HG03575 (cell line): ENCODE data around the gene RLF.

Experiments used
- ATAC-seq: cut with Tn5 transposase; IDR thresholded peaks from one replicate; pipeline ENCODE4 v1.9.1; 2021; ENCODE audit not compliant: unreplicated experiment, insufficient number of reproducible peaks, low FRiP score; ENCODE audit errors: extremely low read depth

The RLF gene

GRCh38 chr1:40264354-40264781 is 103.2 kb downstream of the RLF start:
- ATAC-seq: no peak

- ATAC-seq: no peak
Observed at GRCh38 chr1:40265298-40265697, 104.1 kb downstream of the RLF start.

GRCh38 chr1:40265919-40266318 is 104.7 kb downstream of the RLF start:
- ATAC-seq: no peak

GRCh38 chr1:40266786-40267535 is 105.8 kb downstream of the RLF start:
- no peak for ATAC-seq

DNA sequence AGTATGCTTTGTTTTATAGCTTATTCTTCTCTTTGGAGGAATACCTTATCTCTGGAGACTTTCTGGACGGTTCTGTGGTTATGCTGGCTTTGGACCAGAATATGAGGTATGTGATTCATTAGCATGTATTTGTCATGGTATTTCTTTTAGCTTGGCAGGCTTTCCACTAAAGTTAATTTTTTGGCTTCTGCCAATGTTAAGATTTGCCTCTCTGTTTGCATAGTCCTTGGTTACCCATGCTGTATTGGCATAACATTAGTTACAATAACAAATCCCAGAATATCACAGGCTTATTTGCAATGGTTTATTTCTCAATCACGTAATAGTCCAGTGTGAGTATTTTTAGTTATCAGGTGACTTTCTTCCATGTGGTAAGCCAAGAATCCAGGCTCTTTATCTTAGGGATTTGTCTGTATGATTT is 106.6 kb downstream of the RLF start:
- ATAC-seq: no peak

DNA sequence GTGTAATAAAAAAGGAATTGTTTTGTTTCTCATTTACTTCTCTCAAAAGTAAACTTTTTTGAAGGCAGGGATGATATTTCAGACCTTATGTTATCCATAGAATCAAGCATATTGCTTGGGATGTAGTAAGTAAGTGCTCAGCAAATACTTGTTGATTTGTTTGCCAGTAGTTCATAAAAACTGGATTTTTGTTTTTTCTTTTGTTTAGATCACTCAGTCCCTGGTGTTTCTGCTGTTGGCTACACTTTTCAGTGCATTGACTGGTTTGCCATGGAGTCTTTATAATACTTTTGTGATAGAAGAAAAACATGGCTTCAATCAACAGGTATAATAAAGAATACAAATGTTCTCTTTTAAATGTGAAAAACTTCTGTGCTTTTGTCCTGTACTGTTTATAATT is 107.0 kb downstream of the RLF start:
- no peak for ATAC-seq

GRCh38 chr1:40270152-40270834 is 109.1 kb downstream of the RLF start:
- no peak for ATAC-seq

DNA sequence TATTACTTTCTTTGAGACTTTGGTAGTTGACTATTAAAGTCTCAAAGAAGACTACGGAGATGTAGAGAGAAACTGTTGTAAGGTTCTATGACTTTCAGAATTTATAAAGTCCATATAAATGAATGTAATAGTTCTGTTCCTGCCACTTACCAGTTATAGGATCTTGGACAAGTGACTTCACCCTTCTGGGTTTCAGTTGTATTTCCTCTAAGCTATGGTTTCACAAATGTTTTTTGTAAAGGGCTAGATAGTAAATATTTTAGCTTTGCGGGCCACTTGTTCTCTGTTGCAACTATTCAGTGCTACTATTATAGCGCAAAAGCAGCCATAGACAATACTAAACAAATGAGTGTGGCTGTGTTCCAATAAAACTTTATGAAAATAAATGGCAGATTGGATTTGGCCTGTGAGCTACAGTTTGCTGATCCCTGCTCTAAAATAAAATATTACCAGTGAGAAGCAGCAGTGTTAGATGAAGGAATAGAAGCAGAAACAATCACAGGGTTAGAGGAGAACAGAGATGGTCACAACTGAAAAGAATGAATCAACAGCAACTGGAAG is 111.5 kb downstream of the RLF start:
- no peak for ATAC-seq

DNA sequence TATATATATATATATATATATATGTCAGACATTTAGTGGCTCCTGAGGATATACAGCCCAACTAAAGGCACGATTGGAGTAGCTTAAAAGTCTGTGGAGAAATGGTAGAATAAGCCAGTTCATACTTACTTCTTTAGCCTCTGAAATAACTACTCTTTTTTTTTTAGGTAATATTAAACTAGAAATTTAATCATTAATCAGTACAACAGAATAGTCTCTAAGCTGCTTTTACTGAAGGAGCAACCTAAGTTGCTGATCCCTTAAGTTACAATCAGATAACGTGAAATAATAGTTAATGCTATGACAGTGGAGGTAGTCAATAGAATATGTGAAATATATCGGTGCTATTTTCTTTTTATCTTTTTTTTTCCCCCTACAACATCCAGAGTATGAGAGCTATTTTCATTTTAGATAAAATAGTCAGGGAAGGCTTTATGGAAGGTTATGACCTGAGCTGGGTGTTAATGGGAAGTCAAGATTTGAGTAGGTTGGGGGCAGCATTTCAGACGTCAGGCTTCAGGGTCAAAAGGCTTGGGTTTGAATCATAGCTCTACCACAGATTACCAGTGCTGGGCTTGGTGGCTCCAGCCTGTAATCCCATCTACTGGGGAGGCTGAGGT is 112.5 kb downstream of the RLF start:
- ATAC-seq: no peak

DNA sequence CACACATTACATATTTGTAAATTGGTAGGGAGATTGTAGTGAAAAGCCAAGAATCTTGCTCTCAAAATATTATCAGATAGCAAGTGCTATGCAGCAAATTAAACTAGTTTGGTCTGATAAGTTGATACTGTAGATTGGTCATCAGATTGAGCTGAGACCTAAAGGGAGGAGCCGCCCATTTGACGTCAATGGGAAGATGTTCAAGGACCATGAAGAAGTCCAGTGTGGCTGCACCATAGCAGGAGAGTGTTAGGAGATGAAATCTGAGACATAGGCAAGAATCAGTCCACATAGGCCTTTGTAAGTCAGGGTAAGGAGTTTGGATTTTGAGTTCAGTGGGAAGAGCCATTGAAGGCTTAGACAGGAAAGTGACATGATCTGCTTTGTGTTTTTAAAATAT is 113.1 kb downstream of the RLF start:
- ATAC-seq: no peak

DNA sequence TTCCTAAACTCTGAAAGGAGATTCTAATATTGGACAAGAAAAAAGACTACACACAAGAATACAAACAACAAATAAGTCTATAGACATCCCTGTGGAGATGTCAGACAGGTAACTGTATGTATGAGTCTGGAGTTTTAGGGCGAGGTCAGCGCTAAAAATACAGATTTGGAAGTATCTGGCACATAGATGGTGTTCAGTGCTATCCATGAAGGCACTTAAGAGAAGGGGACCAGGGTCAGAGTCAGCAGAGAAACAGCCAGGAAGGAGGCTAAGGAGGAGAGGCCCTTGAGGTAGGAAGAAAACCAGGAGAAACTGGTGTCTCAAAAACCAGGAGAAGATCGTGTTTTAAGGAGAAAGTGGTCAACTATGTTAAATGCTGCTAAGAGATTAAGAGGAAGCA is 114.9 kb downstream of the RLF start:
- no peak for ATAC-seq

DNA sequence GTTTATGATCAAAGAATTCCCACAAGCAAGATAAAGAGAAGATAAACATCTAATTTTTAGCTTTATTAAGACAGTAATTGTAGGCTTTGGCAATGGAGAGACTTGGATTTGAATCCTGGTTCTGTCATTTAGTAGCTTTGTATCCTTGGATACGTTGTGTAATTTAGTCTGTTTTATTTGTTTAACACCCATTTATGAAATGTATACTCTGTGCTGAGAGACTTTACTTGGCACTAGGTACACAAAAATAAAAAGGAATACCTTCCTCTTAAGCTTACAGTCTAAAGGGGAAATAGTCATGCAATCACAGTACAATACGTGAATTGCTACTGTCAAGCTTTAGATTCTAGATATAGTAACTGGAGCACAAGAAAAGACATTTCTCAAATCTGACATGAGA is 120.7 kb downstream of the RLF start:
- no peak for ATAC-seq
